H1 (cell line): Measurements from ENCODE around the gene MED31. TPM values are rescaled to one million over a fixed set of nuclear protein-coding genes. Genes with fewer than 3 reads are reported as not detected.

Experiments
- CHD7 ChIP-seq: fragments of 300-600 bp; sonication (generic); IDR thresholded peaks from 2 replicates; pipeline ENCODE4 v1.7.1; 2012; ENCODE audit warnings: low read length, moderate library complexity, mild to moderate bottlenecking, inconsistent platforms; ENCODE audit not compliant: insufficient replicate concordance
- CTCF ChIP-seq, 3 experiments: IDR thresholded peaks; 1 replicate in 2 of 3; 2 replicates in 1 of 3; pipeline versions ENCODE4 v1.5.1 to v1.6.1; 2011; ENCODE audit warnings: low read length in 3 of 3, mild to moderate bottlenecking in 3 of 3, inconsistent platforms in 2 of 3, low read depth in 1 of 3, moderate library complexity in 1 of 3; ENCODE audit not compliant: insufficient read depth in 1 of 3; ENCODE audit errors: control extremely low read depth in 1 of 3
- polyA plus RNA-seq, 7 experiments: library from polyadenylated mRNA; depleted of rRNA in 3 of 7; stranded (reverse) in 5 of 7; unstranded in 2 of 7; fragments of >200 nt in 5 of 7; fragments of 200-250 nt in 2 of 7; gene quantifications; 1 replicate in 5 of 7; 2 replicates in 1 of 7; 4 replicates in 1 of 7; pipeline versions ENCODE4 v1.2.1 to v1.2.3, GENCODE V29; 2011 to 2013; ENCODE audit warnings: missing spikeins in 2 of 7, mixed read lengths in 2 of 7
- total RNA-seq: library from RNA; stranded (reverse); fragmentation: NEBNext Ultra II Directional; extraction: Animal tissue kit (Norgen Biotek cat#: 25700); gene quantifications from 2 replicates; pipeline ENCODE4 v1.2.1, GENCODE V29; 2021

MED31 gene
- total and polyA plus RNA-seq, 2 of the 8 experiments (the other 6 are each of a cell fraction or from before 2014, with no cell fraction given): 4.6 to 12.3 TPM

- TF ChIP-seq CHD7 (no peak), CTCF (IDR thresholded peaks at IDR 0.05; ENCODE audit: control extremely low read depth in 1 of 3, insufficient read depth in 1 of 3, low read depth in 1 of 3, low read length in 3 of 3) (no peak)
Observed at GRCh38 chr17:6643451-6644125, 7.8 kb downstream of the MED31 start (continued).
